Caco-2 (cell line): ENCODE data around the gene CARD11. TPM values are rescaled to one million over a fixed set of nuclear protein-coding genes. Genes with fewer than 3 reads are reported as not detected.

Source experiments
- BruUV-seq: library from RNA; stranded (reverse); fragments of 400-500 nt; replicated peaks from 2 replicates; lab custom pipeline; 2021; lab: Mats Ljungman, UMichigan
- CTCF ChIA-PET: fragments of 300-600 bp; sonication (Branson Sonifier 250); formaldehyde crosslinking; loops from one replicate; lab custom pipeline; 2022; ENCODE audit warnings: antibody characterized with exemption; lab: Charles Lee
- POLR2A ChIA-PET: fragments of 300-600 bp; sonication (Branson Sonifier 250); formaldehyde crosslinking; loops from one replicate; lab custom pipeline; 2022; ENCODE audit warnings: antibody characterized with exemption; lab: Charles Lee
- DNase-seq, 2 experiments: peaks; one replicate each; pipeline versions ENCODE4 v3.0.0 to v3.0.0-alpha.2; 2020 to 2022
- H3K27me3 ChIP-seq: replicated peaks from 2 replicates; pipeline ENCODE4 v1.6.0; 2011; ENCODE audit warnings: low read length; ENCODE audit not compliant: control insufficient read depth, insufficient read depth
- H3K36me3 ChIP-seq: 2 replicates; pipeline ENCODE4 v1.5.1; 2011; ENCODE audit warnings: low read length; ENCODE audit not compliant: control insufficient read depth, insufficient read depth
- H3K4me1 ChIP-seq: fragments of 250-450 bp; sonication (Bioruptor Pico); 2 replicates; pipeline ENCODE4 v1.5.1; 2020; ENCODE audit warnings: mild to moderate bottlenecking
- H3K4me3 ChIP-seq: 2 replicates; pipeline ENCODE4 v1.5.1; 2011; ENCODE audit warnings: low read depth, mild to moderate bottlenecking, control low read depth, low read length
- H3K9me3 ChIP-seq: fragments of 250-450 bp; sonication (Bioruptor Pico); 2 replicates; pipeline ENCODE4 v1.5.1; 2020; ENCODE audit warnings: mild to moderate bottlenecking, moderate library complexity
- H3K27ac Mint-ChIP-seq: one replicate; pipeline ENCODE4 v1.8.0; 2022; ENCODE audit warnings: mixed read lengths; ENCODE audit not compliant: unreplicated experiment
- H3K27me3 Mint-ChIP-seq: one replicate; pipeline ENCODE4 v1.8.0; 2022; ENCODE audit warnings: mixed read lengths; ENCODE audit not compliant: insufficient read depth, unreplicated experiment
- H3K36me3 Mint-ChIP-seq: one replicate; pipeline ENCODE4 v1.8.0; 2022; ENCODE audit warnings: mild to moderate bottlenecking, mixed read lengths; ENCODE audit not compliant: insufficient read depth, unreplicated experiment
- H3K4me1 Mint-ChIP-seq: one replicate; pipeline ENCODE4 v1.8.0; 2022; ENCODE audit warnings: low read depth, mixed read lengths; ENCODE audit not compliant: unreplicated experiment
- H3K4me3 Mint-ChIP-seq: one replicate; pipeline ENCODE4 v1.8.0; 2022; ENCODE audit warnings: mild to moderate bottlenecking, moderate library complexity, mixed read lengths; ENCODE audit not compliant: unreplicated experiment
- H3K9me3 Mint-ChIP-seq: one replicate; pipeline ENCODE4 v1.8.0; 2022; ENCODE audit warnings: mixed read lengths; ENCODE audit not compliant: unreplicated experiment
- intact Hi-C: fragments of 100-400 bp; cut with micrococcal nuclease; formaldehyde crosslinking; loops from one replicate; pipeline ENCODE4 v1.10.0; 2022; ENCODE audit not compliant: unreplicated experiment
- total RNA-seq: library from RNA; stranded (reverse); gene quantifications from 2 replicates; pipeline ENCODE4 v1.2.3, GENCODE V29; 2022
- TF ChIP-seq, protein P1 (sequence below), 2 experiments: fragments of 200-600 bp in 1 of 2; IDR thresholded peaks; 1 replicate in 1 of 2; 2 replicates in 1 of 2; pipeline versions ENCODE4 v1.5.1 to v1.8.0; 2011 to 2022; ENCODE audit warnings: antibody characterized with exemption in 1 of 2, control low read depth in 1 of 2, inconsistent platforms in 1 of 2, low read depth in 1 of 2, low read length in 1 of 2, mild to moderate bottlenecking in 1 of 2, moderate library complexity in 1 of 2; ENCODE audit not compliant: insufficient read depth in 1 of 2, severe bottlenecking in 1 of 2, unreplicated experiment in 1 of 2

CARD11 gene
- total RNA-seq, 1 experiment from 2014 or later = 5.4 TPM

- intact Hi-C loops = no loop called here
- no peak for DNase-seq
- ChIA-PET CTCF (no interaction called here), POLR2A (no interaction called here)
- Histone ChIP-seq H3K4me1 (no peaks in the 10 kb centered on the region), H3K9me3 (no peaks in the 10 kb centered on the region; the same call in 1 of the 2 replicates), H3K36me3 (no peaks in the 10 kb centered on the region), H3K27me3 (no peaks in the 10 kb centered on the region), H3K4me3 (no peak overlapping the region)
- no peak overlapping the region for H3K27ac Mint-ChIP-seq
- BruUV-seq = no TSS peak
- TF ChIP-seq, protein P1, sequence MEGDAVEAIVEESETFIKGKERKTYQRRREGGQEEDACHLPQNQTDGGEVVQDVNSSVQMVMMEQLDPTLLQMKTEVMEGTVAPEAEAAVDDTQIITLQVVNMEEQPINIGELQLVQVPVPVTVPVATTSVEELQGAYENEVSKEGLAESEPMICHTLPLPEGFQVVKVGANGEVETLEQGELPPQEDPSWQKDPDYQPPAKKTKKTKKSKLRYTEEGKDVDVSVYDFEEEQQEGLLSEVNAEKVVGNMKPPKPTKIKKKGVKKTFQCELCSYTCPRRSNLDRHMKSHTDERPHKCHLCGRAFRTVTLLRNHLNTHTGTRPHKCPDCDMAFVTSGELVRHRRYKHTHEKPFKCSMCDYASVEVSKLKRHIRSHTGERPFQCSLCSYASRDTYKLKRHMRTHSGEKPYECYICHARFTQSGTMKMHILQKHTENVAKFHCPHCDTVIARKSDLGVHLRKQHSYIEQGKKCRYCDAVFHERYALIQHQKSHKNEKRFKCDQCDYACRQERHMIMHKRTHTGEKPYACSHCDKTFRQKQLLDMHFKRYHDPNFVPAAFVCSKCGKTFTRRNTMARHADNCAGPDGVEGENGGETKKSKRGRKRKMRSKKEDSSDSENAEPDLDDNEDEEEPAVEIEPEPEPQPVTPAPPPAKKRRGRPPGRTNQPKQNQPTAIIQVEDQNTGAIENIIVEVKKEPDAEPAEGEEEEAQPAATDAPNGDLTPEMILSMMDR (IDR thresholded peaks at IDR 0.05; ENCODE audit: insufficient read depth in 1 of 2, low read depth in 1 of 2, low read length in 1 of 2, severe bottlenecking in 1 of 2, unreplicated experiment in 1 of 2) = no peak
- H3K4me3 Mint-ChIP-seq = no peak overlapping the region
- no peaks in the 10 kb centered on the region for H3K36me3 Mint-ChIP-seq
- no peaks in the 10 kb centered on the region for H3K9me3 Mint-ChIP-seq
- no peaks in the 10 kb centered on the region for H3K4me1 Mint-ChIP-seq
- no peaks in the 10 kb centered on the region for H3K27me3 Mint-ChIP-seq
Observed at GRCh38 chr7:3028758-3029093, 14.9 kb downstream of the CARD11 start.

- Histone ChIP-seq H3K4me3 (no peak overlapping the region), H3K9me3 (no peaks in the 10 kb centered on the region; the same call in 1 of the 2 replicates), H3K36me3 (no peaks in the 10 kb centered on the region), H3K27me3 (no peaks in the 10 kb centered on the region), H3K4me1 (no peaks in the 10 kb centered on the region)
- Mint-ChIP-seq H3K4me3 (no peak overlapping the region), H3K9me3 (no peaks in the 10 kb centered on the region), H3K27me3 (no peaks in the 10 kb centered on the region), H3K27ac (no peak overlapping the region), H3K36me3 (no peaks in the 10 kb centered on the region), H3K4me1 (no peaks in the 10 kb centered on the region)
- ChIA-PET POLR2A (no interaction called here), CTCF (no interaction called here)
- intact Hi-C loops = no loop called here
- BruUV-seq = no TSS peak
- TF ChIP-seq, protein P1 (IDR thresholded peaks at IDR 0.05; ENCODE audit: insufficient read depth in 1 of 2, low read depth in 1 of 2, low read length in 1 of 2, severe bottlenecking in 1 of 2, unreplicated experiment in 1 of 2) = no peak
- DNase-seq = no peak
Observed at GRCh38 chr7:3028071-3028757, 15.5 kb downstream of the CARD11 start.

DNA sequence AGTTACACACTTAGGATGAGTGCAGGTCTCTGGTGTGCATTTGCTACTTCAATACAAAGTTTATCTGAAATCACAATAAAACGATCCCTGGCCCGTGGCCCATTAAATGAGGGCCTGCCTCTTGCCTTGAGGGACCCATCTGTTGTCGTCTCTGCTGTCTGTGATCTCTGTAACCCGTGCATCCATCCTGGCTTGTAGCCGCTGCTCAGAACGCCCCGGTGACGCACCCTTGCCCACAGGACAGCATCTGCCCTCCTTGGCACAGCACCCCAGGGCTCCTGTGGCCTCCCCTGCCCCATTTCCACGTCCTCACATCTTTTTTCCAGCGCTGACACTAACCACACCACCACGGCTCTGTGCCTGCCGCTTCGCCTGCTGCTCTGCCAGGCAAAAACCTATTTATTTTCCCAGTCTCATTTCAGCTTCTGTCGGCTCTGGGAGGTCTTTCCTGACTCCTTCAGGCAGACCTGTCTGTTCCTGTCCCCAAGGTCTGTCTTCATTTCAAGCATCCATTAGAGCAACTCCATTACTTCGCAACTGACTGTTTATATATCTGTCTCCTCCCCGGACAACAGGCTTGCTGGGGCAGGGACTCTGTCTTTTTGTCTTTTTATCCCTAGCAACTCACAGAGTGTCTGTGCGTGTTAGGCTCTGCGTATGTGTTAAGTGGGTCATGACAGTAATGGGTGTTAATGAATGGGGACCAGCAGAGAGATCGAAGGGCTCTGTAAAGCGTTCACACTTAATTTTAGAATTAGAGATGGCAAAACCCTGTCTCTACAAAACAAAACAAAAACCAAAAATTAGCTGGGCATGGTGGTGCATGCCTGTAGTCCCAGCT, 16.4 kb downstream of the CARD11 start:
- no peaks in the 10 kb centered on the region for H3K4me1 ChIP-seq
- no peak overlapping the region for H3K4me3 ChIP-seq
- H3K9me3 ChIP-seq = no peaks in the 10 kb centered on the region; the same call in 1 of the 2 replicates
- DNase-seq = no peak
- Mint-ChIP-seq H3K36me3 (no peaks in the 10 kb centered on the region), H3K27me3 (no peaks in the 10 kb centered on the region), H3K9me3 (peaks cover 1% of the 10 kb centered on the region), H3K4me3 (no peak overlapping the region), H3K4me1 (no peaks in the 10 kb centered on the region), H3K27ac (no peak overlapping the region)
- ChIA-PET POLR2A (no interaction called here), CTCF (no interaction called here)
- H3K36me3 ChIP-seq = no peaks in the 10 kb centered on the region
- no peaks in the 10 kb centered on the region for H3K27me3 ChIP-seq
- TF ChIP-seq, protein P1 (IDR thresholded peaks at IDR 0.05; ENCODE audit: insufficient read depth in 1 of 2, low read depth in 1 of 2, low read length in 1 of 2, severe bottlenecking in 1 of 2, unreplicated experiment in 1 of 2) = no peak
- BruUV-seq = no TSS peak
- intact Hi-C loops = no loop called here
